ENCODE measurements around the gene PRKCA.
A peak's percentile ranks its signal among the peaks of the same experiment; 100 is the strongest.

The PRKCA gene

GRCh38 chr17:66747578-66748275, 445.3 kb downstream of the PRKCA start:
- Mint-ChIP-seq H3K27me3 (no peaks in the 10 kb centered on the region), H3K27ac (no peak overlapping the region), H3K9me3 (no peaks in the 10 kb centered on the region), H3K36me3 (ENCODE audit: low read depth) (peaks cover 38% of the 10 kb centered on the region), H3K4me3 (no peak overlapping the region), H3K4me1 (no peaks in the 10 kb centered on the region)
- ATAC-seq (no peak), DNase-seq (no peak)

- DNase-seq, result no peak
- Mint-ChIP-seq H3K4me1 (no peaks in the 10 kb centered on the region), H3K27ac (peak overlapping the region; percentile 10), H3K9me3 (no peaks in the 10 kb centered on the region), H3K27me3 (no peaks in the 10 kb centered on the region), H3K36me3 (ENCODE audit: low read depth) (peaks cover 34% of the 10 kb centered on the region), H3K4me3 (no peak overlapping the region)
- no peak for ATAC-seq
These were observed 446.2 kb downstream of the PRKCA start for GRCh38 chr17:66748578-66748977.

- DNase-seq, result no peak
- no peaks in the 10 kb centered on the region for H3K9me3 Mint-ChIP-seq
- ATAC-seq, result no peak
- no peak overlapping the region for H3K27ac Mint-ChIP-seq
- peaks cover 33% of the 10 kb centered on the region for H3K36me3 Mint-ChIP-seq (ENCODE audit: low read depth)
- no peak overlapping the region for H3K4me3 Mint-ChIP-seq
- H3K27me3 Mint-ChIP-seq, result no peaks in the 10 kb centered on the region
- H3K4me1 Mint-ChIP-seq, result no peaks in the 10 kb centered on the region
These were observed 446.9 kb downstream of the PRKCA start for GRCh38 chr17:66749217-66749832.

GRCh38 chr17:66750116-66750515, 447.7 kb downstream of the PRKCA start:
- no peaks in the 10 kb centered on the region for H3K4me1 Mint-ChIP-seq
- peaks cover 37% of the 10 kb centered on the region for H3K36me3 Mint-ChIP-seq (ENCODE audit: low read depth)
- no peaks in the 10 kb centered on the region for H3K9me3 Mint-ChIP-seq
- no peak overlapping the region for H3K4me3 Mint-ChIP-seq
- no peak overlapping the region for H3K27ac Mint-ChIP-seq
- H3K27me3 Mint-ChIP-seq, result no peaks in the 10 kb centered on the region
- DNase-seq (no peak), ATAC-seq (no peak)

- DNase-seq, result no peak
- H3K36me3 Mint-ChIP-seq (ENCODE audit: low read depth), result peaks cover 42% of the 10 kb centered on the region
- no peak overlapping the region for H3K27ac Mint-ChIP-seq
- no peaks in the 10 kb centered on the region for H3K9me3 Mint-ChIP-seq
- H3K27me3 Mint-ChIP-seq, result no peaks in the 10 kb centered on the region
- no peaks in the 10 kb centered on the region for H3K4me1 Mint-ChIP-seq
- ATAC-seq, result no peak
- H3K4me3 Mint-ChIP-seq, result no peak overlapping the region
These were observed 448.5 kb downstream of the PRKCA start for GRCh38 chr17:66750781-66751543.

- Mint-ChIP-seq H3K4me3 (no peak overlapping the region), H3K27ac (no peak overlapping the region), H3K27me3 (no peaks in the 10 kb centered on the region), H3K4me1 (no peaks in the 10 kb centered on the region), H3K36me3 (ENCODE audit: low read depth) (peaks cover 44% of the 10 kb centered on the region), H3K9me3 (no peaks in the 10 kb centered on the region)
- no peak for DNase-seq
- ATAC-seq, result no peak
These were observed 449.4 kb downstream of the PRKCA start for GRCh38 chr17:66751771-66752170.

- Mint-ChIP-seq H3K9me3 (no peaks in the 10 kb centered on the region), H3K4me1 (no peaks in the 10 kb centered on the region), H3K27ac (no peak overlapping the region), H3K27me3 (no peaks in the 10 kb centered on the region), H3K36me3 (ENCODE audit: low read depth) (peaks cover 50% of the 10 kb centered on the region), H3K4me3 (no peak overlapping the region)
- ATAC-seq (no peak), DNase-seq (no peak)
These were observed 450.0 kb downstream of the PRKCA start for GRCh38 chr17:66752411-66752810.

- DNase-seq (no peak), ATAC-seq (no peak)
- Mint-ChIP-seq H3K4me1 (no peaks in the 10 kb centered on the region), H3K4me3 (no peak overlapping the region), H3K27ac (no peak overlapping the region), H3K36me3 (ENCODE audit: low read depth) (peaks cover 48% of the 10 kb centered on the region), H3K9me3 (no peaks in the 10 kb centered on the region), H3K27me3 (no peaks in the 10 kb centered on the region)
These were observed 450.9 kb downstream of the PRKCA start for GRCh38 chr17:66753126-66753920.

- Mint-ChIP-seq H3K4me1 (no peaks in the 10 kb centered on the region), H3K36me3 (ENCODE audit: low read depth) (peaks cover 43% of the 10 kb centered on the region), H3K9me3 (no peaks in the 10 kb centered on the region), H3K27me3 (no peaks in the 10 kb centered on the region), H3K27ac (no peak overlapping the region), H3K4me3 (no peak overlapping the region)
- no peak for DNase-seq
- ATAC-seq, result no peak
These were observed 452.9 kb downstream of the PRKCA start for GRCh38 chr17:66755101-66755943.

- no peak for DNase-seq
- H3K4me1 Mint-ChIP-seq, result no peaks in the 10 kb centered on the region
- H3K4me3 Mint-ChIP-seq, result no peak overlapping the region
- peaks cover 40% of the 10 kb centered on the region for H3K36me3 Mint-ChIP-seq (ENCODE audit: low read depth)
- H3K27ac Mint-ChIP-seq, result no peak overlapping the region
- no peaks in the 10 kb centered on the region for H3K9me3 Mint-ChIP-seq
- H3K27me3 Mint-ChIP-seq, result no peaks in the 10 kb centered on the region
- ATAC-seq, result no peak
These were observed 453.5 kb downstream of the PRKCA start for GRCh38 chr17:66755944-66756290.

- Mint-ChIP-seq H3K27ac (no peak overlapping the region), H3K27me3 (no peaks in the 10 kb centered on the region), H3K4me1 (no peaks in the 10 kb centered on the region), H3K36me3 (ENCODE audit: low read depth) (peaks cover 22% of the 10 kb centered on the region), H3K9me3 (no peaks in the 10 kb centered on the region), H3K4me3 (no peak overlapping the region)
- DNase-seq, result no peak
- no peak for ATAC-seq
These were observed 457.9 kb downstream of the PRKCA start for GRCh38 chr17:66760324-66760723.

- Mint-ChIP-seq H3K27me3 (no peaks in the 10 kb centered on the region), H3K9me3 (no peaks in the 10 kb centered on the region), H3K27ac (no peak overlapping the region), H3K4me3 (no peak overlapping the region), H3K36me3 (ENCODE audit: low read depth) (peaks cover 15% of the 10 kb centered on the region), H3K4me1 (peaks cover 2% of the 10 kb centered on the region)
- ATAC-seq (no peak), DNase-seq (no peak)
These were observed 459.9 kb downstream of the PRKCA start for GRCh38 chr17:66762276-66762675.

GRCh38 chr17:66763056-66763455, 460.6 kb downstream of the PRKCA start:
- ATAC-seq, result no peak
- H3K27ac Mint-ChIP-seq, result no peak overlapping the region
- peaks cover 2% of the 10 kb centered on the region for H3K4me1 Mint-ChIP-seq

GRCh38 chr17:66764506-66764905, 462.1 kb downstream of the PRKCA start:
- Mint-ChIP-seq H3K27me3 (no peaks in the 10 kb centered on the region), H3K27ac (no peak overlapping the region), H3K4me3 (no peak overlapping the region), H3K9me3 (no peaks in the 10 kb centered on the region), H3K4me1 (peaks cover 2% of the 10 kb centered on the region), H3K36me3 (ENCODE audit: low read depth) (peaks cover 17% of the 10 kb centered on the region)
- DNase-seq, result no peak
- ATAC-seq, result no peak

More at GRCh38 chr17:66763056-66763455, 460.6 kb downstream of the PRKCA start:
- Mint-ChIP-seq H3K4me3 (no peak overlapping the region), H3K9me3 (no peaks in the 10 kb centered on the region), H3K36me3 (ENCODE audit: low read depth) (peaks cover 18% of the 10 kb centered on the region), H3K27me3 (no peaks in the 10 kb centered on the region)
- DNase-seq, result no peak
